H1 (cell line): ENCODE results near the gene ACAP3. TPM values are rescaled to one million over a fixed set of nuclear protein-coding genes. Genes with fewer than 3 reads are reported as not detected.

Experiments
- CTCF ChIA-PET: fragments of 300-600 bp; sonication (Branson Sonifier 250); formaldehyde crosslinking; loops from one replicate; lab custom pipeline; 2021; ENCODE audit not compliant: partially characterized antibody; lab: Charles Lee
- POLR2A ChIA-PET: fragments of 300-600 bp; sonication (Branson Sonifier 250); formaldehyde crosslinking; loops from one replicate; lab custom pipeline; 2021; ENCODE audit warnings: inconsistent platforms; ENCODE audit not compliant: partially characterized antibody; lab: Charles Lee
- DNase-seq, 2 experiments: peaks; one replicate each; pipeline versions ENCODE4 v3.0.0 to v3.0.0-alpha.2; 2010 to 2022; ENCODE audit warnings: low spot score in 2 of 2, low read depth in 1 of 2, mixed read lengths in 1 of 2
- FAIRE-seq: peaks from 2 replicates; lab custom pipeline; 2011; peaks lifted over from hg19 to GRCh38; lab: Jason Lieb, UNC
- H2AFZ ChIP-seq: 2 replicates; pipeline ENCODE4 v1.8.1; 2012; ENCODE audit warnings: low read length, inconsistent platforms
- H2AK5ac ChIP-seq: 2 replicates; pipeline ENCODE4 v1.6.1; 2013; ENCODE audit warnings: low read depth, low read length
- H2BK120ac ChIP-seq: replicated peaks from 2 replicates; pipeline ENCODE3; 2013; ENCODE audit warnings: low read depth, low read length, inconsistent platforms
- H2BK12ac ChIP-seq: 2 replicates; pipeline ENCODE4 v1.6.1; 2013; ENCODE audit warnings: low read depth, low read length
- H2BK15ac ChIP-seq: 2 replicates; pipeline ENCODE4 v1.6.1; 2013; ENCODE audit warnings: low read length
- H2BK20ac ChIP-seq: 2 replicates; pipeline ENCODE4 v1.6.1; 2013; ENCODE audit warnings: low read length
- H2BK5ac ChIP-seq: 2 replicates; pipeline ENCODE4 v1.6.1; 2013; ENCODE audit warnings: low read depth, low read length
- H3K14ac ChIP-seq: 2 replicates; pipeline ENCODE4 v1.6.1; 2013; ENCODE audit warnings: inconsistent platforms; ENCODE audit not compliant: insufficient read length
- H3K18ac ChIP-seq: 2 replicates; pipeline ENCODE4 v1.6.1; 2013; ENCODE audit warnings: low read length; ENCODE audit errors: extremely low read depth
- H3K23ac ChIP-seq: 2 replicates; pipeline ENCODE4 v1.6.1; 2013; ENCODE audit warnings: inconsistent platforms; ENCODE audit not compliant: insufficient read length
- H3K23me2 ChIP-seq: 2 replicates; pipeline ENCODE4 v1.6.1; 2013; ENCODE audit warnings: low read depth, low read length
- H3K27ac ChIP-seq: 2 replicates; pipeline ENCODE4 v1.6.1; 2011; ENCODE audit warnings: low read depth, low read length, inconsistent platforms
- H3K27me3 ChIP-seq, 4 experiments: replicated peaks in 1 of 4; 1 replicate in 1 of 4; 2 replicates in 3 of 4; pipeline versions ENCODE4 v1.6.1 to v1.8.1; 2011 to 2013; ENCODE audit warnings: low read length in 3 of 4, mild to moderate bottlenecking in 3 of 4, inconsistent platforms in 2 of 4, mixed read lengths in 2 of 4, moderate library complexity in 1 of 4; ENCODE audit not compliant: control insufficient read depth in 3 of 4, insufficient read depth in 3 of 4; ENCODE audit errors: extremely low read depth in 1 of 4
- H3K36me3 ChIP-seq, 4 experiments: 2 replicates each; pipeline versions ENCODE4 v1.6.1 to v1.8.1; 2011 to 2013; ENCODE audit warnings: mild to moderate bottlenecking in 4 of 4, low read length in 3 of 4, moderate library complexity in 2 of 4, control low read depth in 1 of 4, inconsistent platforms in 1 of 4; ENCODE audit not compliant: insufficient read depth in 4 of 4, control insufficient read depth in 2 of 4
- H3K4ac ChIP-seq: replicated peaks from 2 replicates; pipeline ENCODE3; 2013; ENCODE audit warnings: low read length, low read depth, mixed read lengths, inconsistent platforms; ENCODE audit not compliant: insufficient read length
- H3K4me1 ChIP-seq, 4 experiments: replicated peaks in 1 of 4; 1 replicate in 1 of 4; 2 replicates in 3 of 4; pipeline versions ENCODE4 v1.6.1 to v1.8.1; 2011 to 2013; ENCODE audit warnings: low read length in 3 of 4, inconsistent platforms in 2 of 4, mixed read lengths in 1 of 4; ENCODE audit not compliant: insufficient read depth in 4 of 4, control insufficient read depth in 3 of 4
- H3K4me2 ChIP-seq, 2 experiments: 2 replicates each; pipeline versions ENCODE4 v1.6.1 to v1.8.1; 2011 to 2013; ENCODE audit warnings: low read depth in 2 of 2, low read length in 2 of 2, control low read depth in 1 of 2, inconsistent platforms in 1 of 2, mild to moderate bottlenecking in 1 of 2; ENCODE audit not compliant: insufficient read depth in 1 of 2
- H3K4me3 ChIP-seq, 4 experiments: fragments of 200-600, 300-600 bp in 1 of 4; sonication (generic), shearing (Covaris generic), sonication (Bioruptor Twin) in 1 of 4; 2 replicates each; pipeline versions ENCODE4 v1.5.1 to v1.8.1; 2011 to 2016; ENCODE audit warnings: low read length in 4 of 4, low read depth in 3 of 4, control low read depth in 2 of 4, inconsistent platforms in 2 of 4, mild to moderate bottlenecking in 2 of 4, mixed read lengths in 1 of 4, moderate library complexity in 1 of 4; ENCODE audit not compliant: insufficient read depth in 2 of 4; ENCODE audit errors: extremely low read depth in 1 of 4
- H3K56ac ChIP-seq: replicated peaks from 2 replicates; pipeline ENCODE3; 2013; ENCODE audit warnings: low read depth, mild to moderate bottlenecking, mixed read lengths, low read length, inconsistent platforms; ENCODE audit not compliant: insufficient read length
- H3K79me1 ChIP-seq: 2 replicates; pipeline ENCODE4 v1.6.1; 2013; ENCODE audit warnings: low read depth, low read length, control low read depth
- H3K79me2 ChIP-seq, 2 experiments: 2 replicates each; pipeline versions ENCODE4 v1.6.1 to v1.8.1; 2012 to 2013; ENCODE audit warnings: low read length in 2 of 2, mild to moderate bottlenecking in 2 of 2, inconsistent platforms in 1 of 2; ENCODE audit not compliant: insufficient read depth in 2 of 2, control insufficient read depth in 1 of 2
- H3K9ac ChIP-seq, 4 experiments: replicated peaks in 1 of 4; 1 replicate in 1 of 4; 2 replicates in 3 of 4; pipeline versions ENCODE4 v1.6.1 to v1.8.1; 2011 to 2013; ENCODE audit warnings: low read depth in 3 of 4, low read length in 3 of 4, control low read depth in 2 of 4, mild to moderate bottlenecking in 2 of 4, moderate library complexity in 2 of 4, inconsistent platforms in 1 of 4; ENCODE audit errors: extremely low read depth in 1 of 4
- H3K9me3 ChIP-seq, 2 experiments: 2 replicates each; pipeline versions ENCODE4 v1.6.1 to v1.8.1; 2012 to 2013; ENCODE audit warnings: mild to moderate bottlenecking in 2 of 2, moderate library complexity in 2 of 2, control low read depth in 1 of 2, inconsistent platforms in 1 of 2, low read depth in 1 of 2, low read length in 1 of 2, mixed read lengths in 1 of 2; ENCODE audit not compliant: insufficient read depth in 2 of 2
- H4K20me1 ChIP-seq, 2 experiments: replicated peaks in 1 of 2; 2 replicates each; pipeline versions ENCODE3 to v1.8.1; 2011 to 2013; ENCODE audit warnings: inconsistent platforms in 2 of 2, low read length in 2 of 2, mild to moderate bottlenecking in 1 of 2; ENCODE audit not compliant: insufficient read depth in 2 of 2, control insufficient read depth in 1 of 2
- H4K5ac ChIP-seq: 2 replicates; pipeline ENCODE4 v1.6.1; 2013; ENCODE audit warnings: low read length, low read depth, mixed read lengths, inconsistent platforms; ENCODE audit not compliant: insufficient read length
- H4K8ac ChIP-seq: 2 replicates; pipeline ENCODE4 v1.8.0; 2013; ENCODE audit warnings: mild to moderate bottlenecking, moderate library complexity, low read length, inconsistent platforms; ENCODE audit not compliant: insufficient read depth; ENCODE audit errors: extremely low read depth
- H4K91ac ChIP-seq: replicated peaks from 2 replicates; pipeline ENCODE3; 2013; ENCODE audit warnings: low read length, mixed read lengths, inconsistent platforms; ENCODE audit not compliant: insufficient read length
- CBX5 ChIP-seq: fragments of 300-800, 300-1000 bp; sonication (generic); IDR thresholded peaks from 2 replicates; pipeline ENCODE4 v1.7.1; 2016; ENCODE audit warnings: antibody characterized with exemption, low read length, low read depth
- HDAC2 ChIP-seq, 2 experiments: fragments of 300-600 bp in 1 of 2; sonication (generic) in 1 of 2; IDR thresholded peaks; 2 replicates each; pipeline ENCODE4 v1.6.1; 2011 to 2012; ENCODE audit warnings: low read depth in 2 of 2, low read length in 2 of 2, mild to moderate bottlenecking in 2 of 2, moderate library complexity in 2 of 2, borderline replicate concordance in 1 of 2, inconsistent platforms in 1 of 2
- KDM1A ChIP-seq: fragments of 200-600, 300-600 bp; sonication (generic); IDR thresholded peaks from 2 replicates; pipeline ENCODE4 v1.7.1; 2016; ENCODE audit warnings: mild to moderate bottlenecking, low read length, borderline replicate concordance
- RBBP5 ChIP-seq: IDR thresholded peaks from 2 replicates; pipeline ENCODE4 v1.7.1; 2012; ENCODE audit warnings: low read depth, mild to moderate bottlenecking, inconsistent platforms, low read length, moderate library complexity, borderline replicate concordance
- RXRA ChIP-seq: IDR thresholded peaks from 2 replicates; pipeline ENCODE4 v1.6.1; 2011; ENCODE audit warnings: low read depth, mild to moderate bottlenecking, low read length, moderate library complexity; ENCODE audit not compliant: insufficient read depth
- SIN3A ChIP-seq, 2 experiments: IDR thresholded peaks in 1 of 2; conservative IDR thresholded peaks in 1 of 2; 2 replicates each; pipeline ENCODE4 v1.6.1; 2011 to 2012; ENCODE audit warnings: low read length in 2 of 2, improper control_type of control experiment in 1 of 2, low read depth in 1 of 2, mild to moderate bottlenecking in 1 of 2
- SP1 ChIP-seq: IDR thresholded peaks from 2 replicates; pipeline ENCODE4 v1.6.1; 2011; ENCODE audit warnings: low read depth, low read length
- WGBS, 2 experiments: shearing (Covaris generic) in 1 of 2; methylation state at CpG; one replicate each; pipeline versions ENCODE4 v1.1.6 to v1.1.7; 2013 to 2015; ENCODE audit warnings: low lambda C conversion rate in 2 of 2, mixed read lengths in 2 of 2, inconsistent platforms in 1 of 2, low coverage in 1 of 2, missing lambda C conversion rate in 1 of 2; ENCODE audit not compliant: insufficient replicate concordance in 2 of 2, insufficient coverage in 1 of 2, insufficient read length in 1 of 2; ENCODE audit errors: extremely low coverage in 1 of 2, missing lambda C conversion rate in 1 of 2; 5-methylcytosine and 5-hydroxymethylcytosine counted together
- polyA plus RNA-seq, 7 experiments: library from polyadenylated mRNA; depleted of rRNA in 3 of 7; stranded (reverse) in 5 of 7; unstranded in 2 of 7; fragments of >200 nt in 5 of 7; fragments of 200-250 nt in 2 of 7; gene quantifications; 1 replicate in 5 of 7; 2 replicates in 1 of 7; 4 replicates in 1 of 7; pipeline versions ENCODE4 v1.2.1 to v1.2.3, GENCODE V29; 2011 to 2013; ENCODE audit warnings: missing spikeins in 2 of 7, mixed read lengths in 2 of 7
- total RNA-seq: library from RNA; stranded (reverse); fragmentation: NEBNext Ultra II Directional; extraction: Animal tissue kit (Norgen Biotek cat#: 25700); gene quantifications from 2 replicates; pipeline ENCODE4 v1.2.1, GENCODE V29; 2021

The ACAP3 gene
- total and polyA plus RNA-seq, 2 of the 8 experiments (the other 6 are each of a cell fraction or from before 2014, with no cell fraction given): 14.8 to 28.3 TPM

DNA sequence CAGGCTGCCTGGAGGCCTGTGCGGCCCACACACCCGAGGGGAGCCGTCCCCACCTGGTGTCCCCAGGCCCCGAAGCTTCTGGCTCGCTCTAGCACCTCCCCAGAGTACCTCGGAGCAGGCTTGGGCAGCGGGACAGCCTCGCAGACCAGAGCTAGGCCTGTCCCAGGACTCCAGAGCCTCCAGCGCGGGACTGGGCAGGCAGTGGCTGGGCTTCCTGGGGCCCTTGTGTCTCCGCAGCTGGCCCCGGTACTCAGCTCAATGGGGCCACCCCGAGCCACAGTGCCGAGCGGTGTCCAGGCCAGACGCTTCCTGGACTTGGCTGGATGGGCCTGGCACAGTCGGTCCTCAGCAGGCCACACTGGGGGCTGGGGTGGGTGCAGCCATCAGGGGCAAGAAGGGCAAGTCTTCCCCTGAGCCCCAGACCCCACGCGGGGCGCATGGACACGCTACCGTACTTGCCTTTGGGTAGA is 22.6 kb downstream of the ACAP3 start:
- Histone ChIP-seq H2BK15ac (peak overlapping the region; percentile 46; the same call in 1 of the 2 replicates), H3K79me2 (no peaks in the 10 kb centered on the region), H3K23me2 (no peaks in the 10 kb centered on the region), H3K4ac (no peak overlapping the region), H3K27ac (no peak overlapping the region), H3K4me1 (peaks cover 0 to 2% (median under 1%) of the 10 kb centered on the region in 4 experiments; a peak in 1 of 7 replicates), H2BK20ac (no peak overlapping the region), H3K4me3 (no peak overlapping the region), H4K5ac (no peak overlapping the region), H3K4me2 (no peak overlapping the region), H3K9ac (no peak overlapping the region), H3K9me3 (peaks cover 0 to 2% of the 10 kb centered on the region in 2 experiments; a peak in 1 of 4 replicates), H3K14ac (no peak overlapping the region), H3K56ac (no peak overlapping the region), H3K79me1 (no peaks in the 10 kb centered on the region), H2AK5ac (no peak overlapping the region), H4K20me1 (no peaks in the 10 kb centered on the region), H4K91ac (no peak overlapping the region), H2BK120ac (no peak overlapping the region), H3K27me3 (no peaks in the 10 kb centered on the region), H2AFZ (no peak overlapping the region), H4K8ac (no peak overlapping the region), H2BK5ac (no peak overlapping the region), H3K18ac (no peak overlapping the region), H3K36me3 (no peaks in the 10 kb centered on the region), H3K23ac (no peak overlapping the region), H2BK12ac (peak overlapping the region; percentile 50; the same call in 1 of the 2 replicates)
- no peak for FAIRE-seq
- no peak for DNase-seq
- WGBS, 2 experiments: 91% methylated on average over 22 of the region's 22 CpGs; no CpG with 5 or more reads in 1 of the 2 experiments
- TF ChIP-seq RXRA (no peak), KDM1A (no peak), HDAC2 (IDR thresholded peaks at IDR 0.05; ENCODE audit: borderline replicate concordance in 1 of 2, low read depth in 2 of 2, low read length in 2 of 2) (no peak), CBX5 (no peak), SP1 (no peak), SIN3A (conservative IDR thresholded peaks at IDR 0.05 in 1 of 2, IDR thresholded peaks at IDR 0.05 in 1 of 2; ENCODE audit: low read depth in 1 of 2, low read length in 2 of 2) (no peak), RBBP5 (no peak)
- CTCF ChIA-PET: interaction anchor here (0.6 to 1.8 kb wide), 11 partner anchors 10 to 162 kb away, joined by 3 to 5 read pairs (median 3); no protein-coding TSS in a partner anchor
- POLR2A ChIA-PET: interaction anchor here (0.9 to 2.6 kb wide), 2 partner anchors 11 to 43 kb away, joined by 4 to 12 read pairs; partner anchors contain the start of gene UBE2J2
